Tibial artery (tissue), 4 donors: ENCODE results near the gene CYP27B1.

ENCODE experiments used
- DNase-seq, 2 donors: peaks; one replicate each; pipeline ENCODE4 v3.0.0-alpha.2; 2019
- H3K27ac ChIP-seq, 2 donors: fragments of 200-600 bp; sonication (generic) in 1 of 2; 1 replicate in 1 of 2; 2 replicates in 1 of 2; pipeline ENCODE4 v1.5.1; 2018 to 2019; ENCODE audit warnings: mild to moderate bottlenecking in 1 of 2
- H3K27me3 ChIP-seq, 2 donors: fragments of 200-600 bp; sonication (generic) in 1 of 2; one replicate each; pipeline versions ENCODE4 v1.5.1 to v1.6.0; 2016 to 2019
- H3K36me3 ChIP-seq, 3 donors: fragments of 200-600 bp; sonication (generic) in 2 of 3; one replicate each; pipeline ENCODE4 v1.5.1; 2016 to 2019; ENCODE audit warnings: mild to moderate bottlenecking in 2 of 3
- H3K4me1 ChIP-seq, 4 donors: fragments of 200-600 bp; sonication (generic) in 2 of 4; 1 replicate in 3 of 4; 2 replicates in 1 of 4; pipeline ENCODE4 v1.5.1; 2016 to 2019
- H3K4me3 ChIP-seq, 2 donors: fragments of 200-600 bp; sonication (generic) in 1 of 2; 1 replicate in 1 of 2; 2 replicates in 1 of 2; pipeline ENCODE4 v1.5.1; 2018 to 2019; ENCODE audit warnings: mild to moderate bottlenecking in 2 of 2
- H3K9me3 ChIP-seq, 3 donors: fragments of 200-600 bp; sonication (generic) in 1 of 3; one replicate each; pipeline ENCODE4 v1.5.1; 2016 to 2019
- intact Hi-C: fragments of 100-400 bp; cut with DNase I; formaldehyde crosslinking; loops from one replicate; pipeline ENCODE4 v1.15.0; 2023; ENCODE audit warnings: low total_unique reads
- TF ChIP-seq, protein P1 (sequence below), 2 experiments: fragments of 200-600 bp in 1 of 2; fragments of 450-650 bp in 1 of 2; IDR thresholded peaks; one replicate each; pipeline ENCODE4 v1.5.1; 2017 to 2019; ENCODE audit warnings: antibody characterized with exemption in 2 of 2, mild to moderate bottlenecking in 1 of 2, moderate library complexity in 1 of 2

CYP27B1 gene

GRCh38 chr12:57765003-57765697, 1.7 kb downstream of the CYP27B1 start:
- TF ChIP-seq, protein P1, sequence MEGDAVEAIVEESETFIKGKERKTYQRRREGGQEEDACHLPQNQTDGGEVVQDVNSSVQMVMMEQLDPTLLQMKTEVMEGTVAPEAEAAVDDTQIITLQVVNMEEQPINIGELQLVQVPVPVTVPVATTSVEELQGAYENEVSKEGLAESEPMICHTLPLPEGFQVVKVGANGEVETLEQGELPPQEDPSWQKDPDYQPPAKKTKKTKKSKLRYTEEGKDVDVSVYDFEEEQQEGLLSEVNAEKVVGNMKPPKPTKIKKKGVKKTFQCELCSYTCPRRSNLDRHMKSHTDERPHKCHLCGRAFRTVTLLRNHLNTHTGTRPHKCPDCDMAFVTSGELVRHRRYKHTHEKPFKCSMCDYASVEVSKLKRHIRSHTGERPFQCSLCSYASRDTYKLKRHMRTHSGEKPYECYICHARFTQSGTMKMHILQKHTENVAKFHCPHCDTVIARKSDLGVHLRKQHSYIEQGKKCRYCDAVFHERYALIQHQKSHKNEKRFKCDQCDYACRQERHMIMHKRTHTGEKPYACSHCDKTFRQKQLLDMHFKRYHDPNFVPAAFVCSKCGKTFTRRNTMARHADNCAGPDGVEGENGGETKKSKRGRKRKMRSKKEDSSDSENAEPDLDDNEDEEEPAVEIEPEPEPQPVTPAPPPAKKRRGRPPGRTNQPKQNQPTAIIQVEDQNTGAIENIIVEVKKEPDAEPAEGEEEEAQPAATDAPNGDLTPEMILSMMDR (IDR thresholded peaks at IDR 0.05): no peak
- DNase-seq: peak in 1 of 2 donors; percentile 67
- Histone ChIP-seq H3K27ac (no peak overlapping the region), H3K9me3 (no peaks in the 10 kb centered on the region), H3K4me1 (peaks cover 0 to 31% (median 29%) of the 10 kb centered on the region in 4 donors), H3K36me3 (peaks cover 0 to 17% (median 12%) of the 10 kb centered on the region in 3 donors), H3K27me3 (peaks cover 0 to 52% of the 10 kb centered on the region in 2 donors), H3K4me3 (peak overlapping the region; percentile 30 to 50)
- intact Hi-C loops: no loop called here

- peaks cover 0 to 54% of the 10 kb centered on the region in 2 donors for H3K27me3 ChIP-seq
- H3K27ac ChIP-seq: no peak overlapping the region
- TF ChIP-seq, protein P1 (IDR thresholded peaks at IDR 0.05): no peak
- H3K36me3 ChIP-seq: peaks cover 0 to 16% (median 11%) of the 10 kb centered on the region in 3 donors
- no peaks in the 10 kb centered on the region for H3K9me3 ChIP-seq
- intact Hi-C loops: no loop called here
- peaks cover 0 to 31% (median 29%) of the 10 kb centered on the region in 4 donors for H3K4me1 ChIP-seq
- DNase-seq: peak in 1 of 2 donors; percentile 61
- H3K4me3 ChIP-seq: peak overlapping the region; percentile 30 to 50
These were observed 2.2 kb downstream of the CYP27B1 start for GRCh38 chr12:57764662-57765002.

GRCh38 chr12:57763881-57764661, 2.8 kb downstream of the CYP27B1 start:
- peak in 1 of 2 donors; percentile 49 for DNase-seq
- peaks cover 0 to 31% (median 29%) of the 10 kb centered on the region in 4 donors for H3K4me1 ChIP-seq
- intact Hi-C loops: no loop called here
- H3K9me3 ChIP-seq: no peaks in the 10 kb centered on the region
- TF ChIP-seq, protein P1 (IDR thresholded peaks at IDR 0.05): no peak
- H3K27ac ChIP-seq: no peak overlapping the region
- H3K4me3 ChIP-seq: no peak overlapping the region
- peaks cover 0 to 54% of the 10 kb centered on the region in 2 donors for H3K27me3 ChIP-seq
- H3K36me3 ChIP-seq: peaks cover 0 to 12% (median 8%) of the 10 kb centered on the region in 3 donors

DNA sequence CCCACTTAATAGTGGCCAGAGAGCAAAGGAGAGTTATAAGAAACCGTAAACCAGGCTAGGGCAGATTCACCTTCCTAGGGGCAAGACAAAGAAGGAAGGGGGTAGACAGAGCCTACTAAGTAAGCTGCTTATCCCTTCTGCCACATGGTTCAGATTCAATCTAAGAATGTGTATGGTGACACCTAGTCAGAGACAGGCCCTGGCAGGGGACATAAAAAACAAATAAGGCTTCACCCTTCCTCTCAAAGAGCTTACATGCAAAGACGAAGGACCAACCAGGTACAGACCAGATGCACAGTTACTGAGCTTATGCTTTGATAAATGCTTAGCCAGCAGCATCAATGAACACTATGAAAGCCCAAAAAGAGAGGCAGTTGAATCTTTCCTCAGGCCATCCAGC, 4.4 kb downstream of the CYP27B1 start:
- Histone ChIP-seq H3K9me3 (no peaks in the 10 kb centered on the region), H3K36me3 (peaks cover 0 to 14% (median 12%) of the 10 kb centered on the region in 3 donors), H3K27ac (no peak overlapping the region), H3K4me1 (peaks cover 0 to 31% (median 29%) of the 10 kb centered on the region in 4 donors), H3K27me3 (peaks cover 0 to 54% of the 10 kb centered on the region in 2 donors), H3K4me3 (no peak overlapping the region)
- no peak for DNase-seq
- intact Hi-C loops: no loop called here
- TF ChIP-seq, protein P1 (IDR thresholded peaks at IDR 0.05): no peak

GRCh38 chr12:57761391-57761998, 5.4 kb downstream of the CYP27B1 start:
- Histone ChIP-seq H3K27ac (no peak overlapping the region), H3K9me3 (no peaks in the 10 kb centered on the region), H3K4me1 (peaks cover 0 to 22% (median 21%) of the 10 kb centered on the region in 4 donors), H3K27me3 (peaks cover 0 to 54% of the 10 kb centered on the region in 2 donors), H3K4me3 (no peak overlapping the region), H3K36me3 (peaks cover 0 to 14% (median 12%) of the 10 kb centered on the region in 3 donors)
- DNase-seq: peak in 1 of 2 donors; percentile 13
- TF ChIP-seq, protein P1 (IDR thresholded peaks at IDR 0.05): no peak
- intact Hi-C loops: no loop called here
